Measurements from ENCODE around the gene CYSRT1.

The CYSRT1 gene, protein sequence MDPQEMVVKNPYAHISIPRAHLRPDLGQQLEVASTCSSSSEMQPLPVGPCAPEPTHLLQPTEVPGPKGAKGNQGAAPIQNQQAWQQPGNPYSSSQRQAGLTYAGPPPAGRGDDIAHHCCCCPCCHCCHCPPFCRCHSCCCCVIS

DNA sequence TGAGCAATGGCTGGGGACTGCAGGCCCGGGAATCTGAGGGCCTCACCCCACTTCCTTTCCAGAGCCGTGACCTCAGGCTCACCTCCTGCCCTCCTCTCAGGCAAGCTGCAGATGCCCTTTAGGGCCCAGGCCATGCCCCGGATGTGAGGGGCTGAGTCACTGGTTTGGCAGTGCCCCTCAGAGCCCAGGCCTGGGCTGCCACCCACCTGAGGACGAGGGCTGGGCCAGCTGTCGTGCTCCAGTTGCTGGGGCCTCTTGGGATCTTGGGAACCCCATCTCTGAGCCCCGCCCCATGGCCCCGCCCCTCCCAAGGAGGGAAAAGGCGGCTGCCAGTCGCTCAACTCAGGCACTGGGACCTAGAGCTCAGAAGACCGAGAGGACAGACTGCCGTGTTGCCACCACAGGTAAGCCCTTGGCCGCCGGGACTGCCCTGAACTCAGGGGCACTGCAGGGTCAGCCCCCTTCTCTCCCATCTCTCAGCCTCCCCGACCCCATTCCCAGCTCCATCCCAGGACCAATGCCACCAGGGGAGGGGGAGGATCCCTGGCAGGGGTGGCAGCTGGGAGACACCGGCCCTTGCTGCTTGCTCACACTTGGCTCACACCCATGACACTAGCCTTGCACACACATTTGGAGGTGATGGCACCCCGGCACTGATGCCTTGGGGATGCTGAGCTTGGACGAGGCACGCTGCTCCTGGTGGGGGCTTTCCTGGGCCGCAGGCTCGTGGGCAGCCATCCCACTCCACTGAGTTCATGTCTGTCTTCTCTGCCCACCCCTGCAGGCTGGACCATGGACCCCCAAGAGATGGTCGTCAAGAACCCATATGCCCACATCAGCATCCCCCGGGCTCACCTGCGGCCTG lies at the start of gene CYSRT1:
CYSRT1 (plus strand) TSS at position 345 of the 865 bp plus-strand sequence; CDS start at position 793, 448 bp downstream.
- peak in 1 of 3 experiments; percentile 20 for DNase-seq (ENCODE audit: low read depth in 3 of 3)

DNA sequence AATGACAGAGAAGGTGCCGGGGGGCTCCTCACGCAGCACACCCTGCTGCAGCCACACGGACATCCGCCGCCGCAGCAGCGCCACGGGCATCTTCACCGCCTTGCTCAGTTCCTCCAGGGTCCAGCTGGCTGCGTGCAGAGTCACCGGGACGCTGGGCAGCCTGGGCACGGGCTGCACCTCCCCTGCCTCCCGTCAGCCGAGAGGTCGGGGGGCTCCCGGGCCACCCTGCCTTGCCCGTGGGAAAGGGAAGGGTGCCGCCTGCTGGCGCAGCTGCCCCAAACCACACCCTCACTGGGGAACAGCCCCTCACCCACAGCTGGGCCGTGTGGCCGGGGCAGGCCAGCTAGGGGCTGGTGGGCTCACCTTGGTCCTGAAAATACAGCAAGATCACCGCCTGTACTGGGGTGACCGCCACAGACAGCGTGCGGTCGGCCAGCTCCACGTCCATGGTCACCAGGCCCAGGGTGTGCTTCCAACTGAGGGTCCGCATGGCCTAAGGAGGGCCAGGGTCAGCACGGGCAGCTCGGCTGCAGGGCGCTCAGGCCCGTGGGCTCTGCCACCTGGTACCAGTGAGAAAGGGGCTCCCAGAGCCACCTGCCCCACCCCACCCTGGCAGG lies 49.5 kb upstream of the CYSRT1 start:
- no peak for DNase-seq (ENCODE audit: low read depth in 3 of 3)

DNA sequence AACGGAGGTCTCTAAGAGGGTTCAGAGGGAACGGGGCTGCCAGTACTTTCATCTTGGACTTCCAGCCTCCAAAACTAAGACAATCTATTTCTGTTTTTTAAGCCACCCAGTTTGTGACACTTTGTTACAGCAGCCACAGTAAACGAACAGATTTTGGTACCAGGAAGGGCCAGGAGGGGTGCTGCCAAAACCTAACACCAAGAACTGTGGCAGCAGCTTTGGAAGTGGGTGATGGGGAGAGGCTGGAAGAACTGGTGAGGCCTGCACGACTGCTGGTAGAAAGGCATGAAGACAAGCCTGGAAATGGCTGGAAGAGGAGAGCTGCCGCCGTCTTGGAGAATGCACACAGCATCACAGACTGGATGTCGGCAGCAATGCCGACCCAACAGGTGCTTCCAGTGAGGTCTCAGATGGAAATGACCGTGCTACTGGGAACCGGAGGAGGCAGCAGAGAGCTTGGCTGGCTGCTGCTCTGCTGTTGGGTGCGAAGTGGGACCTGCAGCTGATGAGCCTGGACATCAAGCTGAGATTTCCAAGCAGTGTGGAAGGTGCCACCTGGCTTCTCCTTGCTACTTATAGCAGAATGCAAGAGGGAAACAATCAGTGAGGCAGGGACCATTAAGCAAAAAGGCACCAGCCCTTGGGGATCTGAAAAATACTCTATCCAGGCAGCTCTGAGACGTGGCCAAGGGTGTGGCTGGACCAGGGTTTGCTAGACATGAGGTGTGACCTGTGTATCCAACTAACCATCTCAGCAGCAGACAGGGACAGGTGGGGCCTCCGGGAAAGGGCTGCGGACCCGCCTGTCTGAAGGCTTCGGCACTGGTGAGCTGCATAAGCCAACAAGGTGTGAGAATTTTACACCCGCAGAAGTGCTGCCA lies 48.4 kb upstream of the CYSRT1 start:
- no peak for DNase-seq (ENCODE audit: low read depth in 3 of 3)

DNA sequence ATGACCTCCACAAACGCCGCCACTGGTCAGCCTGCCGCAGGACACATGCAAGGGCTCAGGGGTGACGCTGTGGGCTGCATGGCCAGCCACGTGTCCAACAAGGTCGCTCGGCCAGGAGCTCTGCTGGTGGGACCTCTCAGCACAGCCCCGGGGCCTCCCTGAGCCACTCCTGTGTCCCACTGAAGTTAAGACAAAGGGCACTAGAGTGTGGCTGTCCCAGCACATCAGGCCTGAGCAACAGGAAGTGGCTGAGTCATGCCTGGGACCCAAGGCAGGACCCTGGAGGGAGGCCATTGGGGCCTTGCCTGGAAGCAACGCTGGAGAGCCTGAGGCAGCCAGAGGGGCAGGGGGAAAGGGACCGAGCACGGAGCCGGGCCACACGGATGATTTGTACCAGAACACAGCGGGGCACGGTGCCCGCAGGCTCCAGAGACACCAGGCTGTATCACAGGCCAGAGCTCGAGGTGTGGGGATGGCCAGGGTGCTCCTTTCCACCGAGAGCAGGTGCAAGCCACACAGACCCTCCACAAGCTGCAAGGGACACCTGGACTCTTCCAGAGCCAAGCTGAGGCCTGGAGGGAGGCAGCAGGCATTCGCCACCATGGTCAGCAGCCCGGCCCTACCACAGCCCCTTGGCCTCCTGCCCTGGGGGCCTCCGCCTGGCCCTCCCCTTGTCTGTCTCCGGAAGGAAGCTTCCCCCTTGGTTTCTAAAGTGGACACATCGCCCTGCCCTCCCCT lies 46.6 kb upstream of the CYSRT1 start:
- DNase-seq (ENCODE audit: low read depth in 3 of 3), result no peak

DNA sequence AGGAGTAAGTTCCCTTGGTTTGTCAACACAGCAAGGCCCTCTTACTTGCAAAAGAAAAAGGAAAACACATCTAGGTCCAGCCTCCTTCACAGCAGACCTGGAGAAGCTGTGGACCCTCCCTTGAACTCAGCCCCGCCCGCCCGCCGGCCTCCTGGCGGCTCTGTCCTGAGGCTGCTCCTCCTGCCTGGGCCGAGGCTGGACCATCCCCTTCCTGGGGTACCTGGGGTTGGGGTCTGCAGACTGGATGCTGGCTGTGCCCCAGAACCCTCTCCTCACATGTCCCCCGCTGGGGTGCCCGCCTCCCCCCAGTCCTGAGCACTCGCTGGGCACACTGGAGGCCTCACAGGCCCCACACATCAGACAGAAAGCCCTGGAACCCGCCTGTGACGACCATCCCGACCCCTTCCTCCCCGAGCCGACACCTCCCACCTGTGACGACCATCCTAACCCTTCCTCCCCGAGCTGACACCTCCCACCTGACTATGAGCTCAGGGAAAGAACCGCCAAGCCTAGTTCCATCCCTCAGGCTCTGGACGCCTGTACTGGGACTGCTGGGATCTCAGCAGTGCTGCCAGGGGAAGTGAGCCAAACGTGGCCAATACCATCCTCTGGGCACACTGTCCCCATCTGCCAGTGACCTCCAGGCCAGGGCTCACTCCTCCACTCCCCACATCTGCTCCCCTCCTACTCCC lies 45.9 kb upstream of the CYSRT1 start:
- DNase-seq (ENCODE audit: low read depth in 3 of 3), result no peak

DNA sequence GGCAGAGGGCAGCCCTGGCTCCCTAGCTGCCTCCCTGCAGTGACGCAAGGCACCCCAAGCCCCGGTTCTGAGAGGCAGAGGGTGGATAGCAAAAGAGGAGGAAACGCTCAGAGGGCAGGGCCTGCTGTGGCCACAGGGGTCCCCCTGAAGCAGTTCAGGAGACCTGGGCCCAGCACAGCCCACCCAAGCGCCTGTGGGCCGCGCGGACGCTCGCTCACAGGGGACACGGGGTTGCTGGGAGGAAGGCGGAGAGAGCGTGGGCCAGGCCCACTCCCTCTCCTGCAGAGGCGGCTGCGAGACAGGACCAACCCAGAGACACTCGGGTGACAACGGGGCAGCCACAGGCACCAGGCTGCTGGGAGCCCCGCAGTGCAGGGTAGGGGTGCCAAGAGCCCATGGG lies 45.2 kb upstream of the CYSRT1 start:
- no peak for DNase-seq (ENCODE audit: low read depth in 3 of 3)

DNA sequence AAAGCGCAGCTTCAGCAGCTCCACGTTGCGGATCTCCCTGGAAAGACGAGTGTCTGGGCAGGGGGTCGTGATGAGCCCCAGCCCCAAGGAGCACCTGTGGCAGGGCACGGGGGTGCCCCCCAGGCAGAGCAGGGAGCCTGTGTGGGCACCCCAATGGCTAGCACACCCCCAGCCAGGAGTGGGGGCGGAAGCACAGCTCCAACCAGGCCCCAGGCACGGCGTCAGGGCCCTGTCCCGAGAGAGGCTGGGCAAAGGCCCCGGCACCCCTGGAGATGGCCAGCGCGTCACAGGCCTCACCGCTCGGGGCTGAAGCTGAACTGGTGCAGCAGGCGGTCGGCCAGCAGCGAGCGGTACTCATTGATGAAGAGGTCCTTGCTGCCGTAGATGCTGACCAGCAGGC lies 44.5 kb upstream of the CYSRT1 start:
- no peak for DNase-seq (ENCODE audit: low read depth in 3 of 3)

DNA sequence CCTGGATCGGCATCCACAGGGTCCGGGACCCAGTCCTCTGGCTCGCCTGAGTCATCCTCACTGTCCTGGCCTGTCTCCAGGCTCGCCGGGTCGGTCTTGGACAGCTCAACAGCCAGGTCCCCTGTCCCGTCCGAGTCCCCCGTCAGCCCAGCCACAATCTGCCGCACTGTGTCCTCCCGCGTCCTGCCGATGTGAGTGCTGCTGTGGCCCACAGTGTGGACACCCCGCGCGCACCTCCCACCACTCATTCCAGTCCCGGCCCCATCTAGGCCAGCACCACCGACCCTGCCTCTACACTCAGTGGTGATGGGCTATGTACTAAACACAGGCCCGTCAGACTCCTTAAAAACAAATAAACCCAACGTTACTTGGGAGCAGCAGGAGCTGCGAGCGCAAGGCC lies 43.3 kb upstream of the CYSRT1 start:
- no peak for DNase-seq (ENCODE audit: low read depth in 3 of 3)

DNA sequence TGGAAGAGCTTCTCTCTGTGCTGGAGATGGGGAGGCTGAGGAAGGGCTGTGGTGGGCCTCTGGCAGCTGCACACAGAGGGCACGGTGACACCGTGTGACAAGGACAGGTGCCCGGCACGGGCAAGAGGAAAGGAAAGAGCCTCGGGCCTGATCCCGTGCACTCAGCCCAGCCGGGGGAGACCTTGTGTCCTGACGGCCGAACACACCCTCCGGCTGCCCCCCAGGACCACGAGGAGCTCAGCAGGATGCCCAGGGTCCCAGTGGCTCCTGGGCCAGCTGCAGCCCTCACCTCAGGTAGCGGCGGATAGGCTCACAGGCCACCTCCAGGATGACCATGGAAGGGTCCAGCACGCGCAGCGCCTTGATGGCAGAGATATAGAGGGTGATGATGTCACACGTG lies 42.1 kb upstream of the CYSRT1 start:
- no peak for DNase-seq (ENCODE audit: low read depth in 3 of 3)

DNA sequence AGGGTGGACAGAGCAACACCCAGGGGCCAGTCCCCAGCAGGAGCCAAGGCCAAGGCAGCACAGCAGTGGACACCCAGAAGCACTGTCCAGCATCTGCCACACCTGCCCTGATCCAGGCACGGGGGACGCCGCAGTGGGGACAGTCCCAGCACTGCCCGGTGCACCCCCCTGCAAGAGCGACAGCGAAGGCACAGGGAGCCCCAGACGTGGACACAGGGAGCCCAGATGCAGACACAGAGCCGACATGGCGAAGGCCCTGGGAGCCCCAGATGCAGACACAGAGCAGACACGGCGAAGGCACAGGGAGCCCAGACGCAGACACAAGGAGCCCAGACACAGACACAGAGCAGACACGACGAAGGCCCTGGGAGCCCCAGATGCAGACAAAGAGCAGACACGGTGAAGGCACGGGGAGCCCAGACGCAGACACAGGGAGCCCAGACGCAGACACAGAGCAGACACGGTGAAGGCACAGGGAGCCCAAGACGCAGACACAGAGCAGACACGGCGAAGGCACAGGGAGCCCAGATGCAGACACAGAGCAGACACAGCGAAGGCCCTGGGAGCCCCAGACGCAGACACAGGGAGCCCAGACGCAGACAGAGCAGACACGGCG lies 40.9 kb upstream of the CYSRT1 start:
- no peak for DNase-seq (ENCODE audit: low read depth in 3 of 3)

DNA sequence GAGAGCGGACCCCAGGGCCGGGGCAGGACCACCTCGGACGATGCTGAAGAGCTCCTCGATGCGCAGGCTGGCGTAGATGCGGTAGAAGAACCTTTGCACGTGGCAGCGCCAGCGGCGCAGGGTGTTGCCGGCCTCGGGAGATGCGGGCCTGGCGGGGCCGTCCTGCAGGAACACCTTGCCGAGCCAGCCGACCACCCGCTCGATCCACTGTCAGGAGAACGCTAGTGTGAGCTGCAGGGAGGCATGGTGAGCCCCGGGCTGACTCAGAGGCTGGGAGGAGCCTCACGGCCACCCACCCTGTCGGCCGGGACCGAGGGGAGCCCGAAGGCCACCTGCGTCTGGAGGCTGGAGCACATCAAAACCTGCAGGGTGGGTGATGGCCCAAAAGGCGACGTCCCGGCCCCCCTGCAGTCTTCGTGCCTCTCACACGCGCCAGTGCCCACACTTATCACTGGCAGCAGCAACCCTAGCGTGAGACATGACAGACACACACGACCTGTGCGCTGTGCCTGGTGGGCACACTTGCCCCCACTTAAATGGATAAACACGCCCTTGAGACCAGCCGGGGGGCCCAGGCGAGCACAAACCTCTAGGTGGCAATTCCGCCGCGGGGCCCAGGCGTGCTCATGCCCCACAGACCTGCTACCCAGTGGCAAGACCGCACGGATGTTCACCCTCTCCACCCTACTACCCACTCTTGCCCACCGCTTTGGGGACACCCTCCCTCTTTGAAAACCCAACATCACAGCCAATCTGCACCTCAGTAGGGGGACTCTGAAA lies 39.9 kb upstream of the CYSRT1 start:
- DNase-seq (ENCODE audit: low read depth in 3 of 3), result no peak

DNA sequence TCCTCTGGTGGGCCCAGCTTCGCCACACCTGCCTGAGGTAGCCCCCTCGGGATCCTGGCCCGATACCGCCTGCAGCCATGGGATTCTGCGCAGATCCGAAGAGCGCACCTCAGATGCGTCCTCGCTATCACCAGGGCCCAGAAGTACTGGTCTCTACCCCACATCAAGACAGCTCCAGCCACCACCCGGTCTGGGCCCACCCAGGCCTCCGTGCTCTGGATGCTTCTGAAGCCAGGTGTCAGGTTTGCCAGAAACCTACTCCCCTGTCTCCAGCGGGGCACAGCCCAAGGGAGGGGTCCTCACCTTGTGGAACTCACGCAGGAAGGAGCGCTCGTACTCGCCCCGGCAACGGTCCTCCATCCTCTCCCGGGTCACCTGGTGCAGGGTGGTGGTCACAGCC lies 39.1 kb upstream of the CYSRT1 start:
- no peak for DNase-seq (ENCODE audit: low read depth in 3 of 3)

DNA sequence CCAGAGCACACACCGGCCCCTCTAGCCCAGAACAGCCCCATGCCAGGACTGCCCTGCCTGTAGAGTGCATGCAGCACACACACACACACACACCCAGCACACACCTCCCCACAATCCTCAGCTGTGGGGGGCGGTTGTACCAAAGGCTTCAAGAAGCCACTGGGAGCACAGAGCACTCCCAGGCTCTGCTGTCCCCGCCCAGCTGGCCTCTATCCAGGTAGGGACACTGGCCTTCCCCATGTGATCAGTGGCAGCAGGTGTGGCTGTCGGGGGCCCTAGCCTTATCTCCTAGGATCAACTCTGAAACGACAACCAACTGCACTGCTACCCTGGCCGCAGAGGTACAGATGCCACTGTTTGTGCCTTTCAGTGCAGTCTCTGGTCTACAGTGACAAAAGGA lies 38.6 kb upstream of the CYSRT1 start:
- DNase-seq (ENCODE audit: low read depth in 3 of 3), result no peak

DNA sequence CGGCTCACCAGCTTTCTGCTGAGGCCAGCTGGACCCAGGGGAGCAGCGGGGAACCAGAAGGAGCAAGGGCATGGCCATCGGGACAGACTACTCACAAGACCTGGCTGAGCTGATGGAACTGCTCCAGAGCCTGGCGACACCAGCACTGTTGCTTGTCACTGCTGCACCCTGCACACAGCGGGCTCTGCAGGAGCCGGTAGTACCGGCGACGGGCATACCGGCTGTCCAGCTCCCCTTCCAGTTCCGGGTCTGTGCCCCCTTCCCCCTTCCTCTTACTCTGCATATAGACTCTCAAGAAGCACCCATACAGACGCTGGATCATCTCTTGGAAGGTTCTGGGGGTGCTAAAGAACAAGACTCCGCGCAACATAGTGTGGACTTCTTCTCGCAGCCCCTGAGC lies 37.6 kb upstream of the CYSRT1 start:
- no peak for DNase-seq (ENCODE audit: low read depth in 3 of 3)

DNA sequence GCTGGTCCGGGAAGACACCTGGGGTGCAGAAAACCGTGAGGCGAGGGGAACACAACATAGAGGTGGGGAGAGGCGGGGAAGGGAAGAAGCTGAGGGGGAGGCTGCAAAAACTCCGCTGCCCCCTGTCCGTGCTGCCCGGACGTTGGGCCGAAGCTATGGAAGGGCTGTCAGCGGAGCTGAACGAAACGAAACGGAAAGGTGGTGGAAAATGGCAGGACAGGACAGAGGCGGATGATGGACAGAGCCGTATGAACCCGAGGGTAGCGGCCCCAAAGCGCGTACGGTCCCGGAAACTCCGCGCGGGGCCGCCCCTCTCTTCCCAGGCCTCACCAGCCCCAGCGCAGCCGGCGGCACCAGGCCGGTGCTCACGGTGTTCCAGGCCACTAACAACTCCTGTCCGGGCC lies 36.9 kb upstream of the CYSRT1 start:
- DNase-seq (ENCODE audit: low read depth in 3 of 3), result no peak

DNA sequence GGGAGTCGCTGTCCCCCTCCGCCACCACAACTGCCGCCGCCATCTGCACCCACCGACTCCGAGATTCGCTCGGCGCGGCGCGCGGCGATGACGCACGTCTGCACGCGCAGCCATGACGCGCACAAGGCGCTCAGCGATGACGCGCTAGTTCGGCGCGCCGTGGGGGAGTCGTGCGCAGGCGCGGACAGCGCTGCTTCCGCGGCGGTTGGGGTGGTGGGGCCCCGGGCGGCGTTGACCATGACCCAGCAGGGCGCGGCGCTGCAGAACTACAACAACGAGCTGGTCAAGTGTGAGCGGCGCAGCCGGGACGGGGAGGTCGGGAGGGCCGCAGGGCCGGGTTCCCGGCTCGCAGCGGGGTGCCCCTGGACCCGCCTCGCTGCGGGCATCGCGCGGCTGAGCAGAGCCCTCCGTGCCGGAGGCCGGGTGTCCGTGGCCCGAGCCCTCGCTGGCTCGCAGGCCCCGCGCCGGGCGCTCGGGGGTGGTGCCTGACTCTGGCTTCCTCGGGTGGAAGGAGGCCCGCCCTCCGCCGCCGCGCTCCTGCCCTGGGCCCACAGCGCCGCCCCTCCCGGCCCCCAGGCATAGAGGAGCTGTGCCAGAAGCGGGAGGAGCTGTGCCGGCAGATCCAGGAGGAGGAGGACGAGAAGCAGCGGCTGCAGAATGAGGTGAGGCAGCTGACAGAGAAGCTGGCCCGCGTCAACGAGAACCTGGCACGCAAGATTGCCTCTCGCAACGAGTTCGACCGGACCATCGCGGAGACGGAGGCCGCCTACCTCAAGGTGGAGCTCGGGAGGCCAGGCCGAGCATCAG lies 36.3 kb upstream of the CYSRT1 start, which contains the start of the genes ANAPC2 and SSNA1:
ANAPC2 (minus strand) TSS at position 71 of the 807 bp plus-strand sequence; CDS start at position 43, 28 bp downstream.
SSNA1 (plus strand) TSS at position 187 of the 807 bp plus-strand sequence; CDS start at position 238, 51 bp downstream.
- DNase-seq (ENCODE audit: low read depth in 3 of 3), result peak; percentile 83 to 90 (median 88)

DNA sequence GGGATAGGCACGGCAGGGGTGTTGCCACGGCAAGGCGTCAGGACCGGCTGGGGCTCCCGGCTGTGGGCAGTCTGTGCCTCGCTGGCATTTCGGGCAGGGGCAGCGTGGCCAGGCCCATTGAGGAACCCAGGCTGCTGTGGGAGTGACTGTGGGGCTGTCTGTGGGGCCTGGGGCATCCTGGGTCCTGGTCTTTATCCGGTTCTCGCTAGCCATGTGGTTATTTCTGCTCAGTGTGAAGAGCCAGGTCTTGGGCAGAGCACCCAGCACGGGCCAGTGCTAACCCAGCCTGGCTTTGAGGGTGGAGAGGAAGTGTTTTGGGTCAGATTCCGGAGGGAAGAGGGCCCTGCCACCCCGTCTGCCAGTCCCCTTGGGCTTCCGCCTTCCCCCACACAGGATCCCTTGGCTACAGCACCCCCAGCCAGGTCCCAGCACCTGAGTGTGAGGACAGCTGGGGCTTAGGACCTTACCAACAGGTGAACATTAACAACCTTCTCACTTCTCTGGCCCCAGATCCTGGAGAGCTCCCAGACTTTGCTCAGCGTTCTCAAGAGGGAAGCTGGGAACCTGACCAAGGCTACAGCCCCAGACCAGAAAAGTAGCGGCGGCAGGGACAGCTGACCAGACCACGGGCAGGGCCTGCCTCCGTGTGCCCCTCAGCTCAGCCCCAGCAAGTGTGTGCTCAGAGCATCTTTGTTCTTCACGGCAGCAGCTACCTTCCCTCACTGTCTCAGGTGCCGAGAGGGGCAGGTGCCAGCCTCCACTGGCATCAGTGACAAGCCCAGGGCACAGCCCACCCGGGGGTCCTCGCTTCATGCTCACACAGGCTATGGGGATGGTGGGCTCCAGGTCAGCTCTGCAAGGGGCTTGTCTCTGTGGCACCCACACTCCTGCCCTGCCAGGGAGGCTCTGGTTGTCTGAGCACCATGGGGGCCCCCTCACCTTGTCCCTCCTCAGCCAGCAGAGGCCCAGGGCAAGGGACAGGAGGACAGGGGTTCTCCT lies 35.4 kb upstream of the CYSRT1 start:
- no peak for DNase-seq (ENCODE audit: low read depth in 3 of 3)

All from stimulated activated CD4-positive, alpha-beta T cell treated with anti-CD3 and anti-CD28 coated beads, TNF-alpha, amount 100 ng/mL, for 24 hours (primary cell).